MCF 10A (cell line): Measurements from ENCODE around the gene TNC. TPM values are rescaled to one million over a fixed set of nuclear protein-coding genes. Genes with fewer than 3 reads are reported as not detected.

Experiments used
- BruUV-seq: library from RNA; stranded (reverse); fragments of 400-500 nt; replicated peaks from 2 replicates; lab custom pipeline; 2021; lab: Mats Ljungman, UMichigan
- CTCF ChIA-PET: fragments of 300-600 bp; sonication (Branson Sonifier 250); formaldehyde crosslinking; extraction: SDS; loops from one replicate; lab custom pipeline; 2021; ENCODE audit warnings: antibody characterized with exemption, inconsistent platforms; lab: Yijun Ruan, JAX
- POLR2A ChIA-PET: fragments of 300-600, 350-650 bp; sonication (Branson Sonifier 250); formaldehyde crosslinking; extraction: SDS; loops from one replicate; lab custom pipeline; 2020; ENCODE audit warnings: antibody characterized with exemption, inconsistent platforms; lab: Yijun Ruan, JAX
- DNase-seq: peaks from one replicate; pipeline ENCODE4 v3.0.0-alpha.2; 2018; ENCODE audit not compliant: unreplicated experiment
- H3K27ac Mint-ChIP-seq: one replicate; pipeline ENCODE4 v1.8.0; 2022; ENCODE audit warnings: mild to moderate bottlenecking, low read depth, mixed read lengths; ENCODE audit not compliant: unreplicated experiment
- H3K27me3 Mint-ChIP-seq: one replicate; pipeline ENCODE4 v1.8.0; 2022; ENCODE audit warnings: mixed read lengths; ENCODE audit not compliant: insufficient read depth, unreplicated experiment
- H3K36me3 Mint-ChIP-seq: one replicate; pipeline ENCODE4 v1.8.0; 2022; ENCODE audit warnings: mild to moderate bottlenecking, moderate library complexity, mixed read lengths; ENCODE audit not compliant: insufficient read depth, unreplicated experiment
- H3K4me1 Mint-ChIP-seq: one replicate; pipeline ENCODE4 v1.8.0; 2022; ENCODE audit warnings: mixed read lengths; ENCODE audit not compliant: insufficient read depth, unreplicated experiment
- H3K4me3 Mint-ChIP-seq: one replicate; pipeline ENCODE4 v1.8.0; 2022; ENCODE audit warnings: mild to moderate bottlenecking, moderate library complexity, mixed read lengths; ENCODE audit not compliant: unreplicated experiment
- H3K9me3 Mint-ChIP-seq: one replicate; pipeline ENCODE4 v1.8.0; 2022; ENCODE audit warnings: mixed read lengths; ENCODE audit not compliant: unreplicated experiment
- intact Hi-C: fragments of 100-400 bp; cut with micrococcal nuclease; formaldehyde crosslinking; loops from 2 replicates; pipeline ENCODE4 v1.14.1; 2022
- total RNA-seq: library from RNA; stranded (reverse); gene quantifications from 2 replicates; pipeline ENCODE4 v1.2.3, GENCODE V29; 2022
- TF ChIP-seq, protein P1 (sequence below): fragments of 200-600 bp; IDR thresholded peaks from one replicate; pipeline ENCODE4 v1.8.0; 2022; ENCODE audit warnings: antibody characterized with exemption, mild to moderate bottlenecking; ENCODE audit not compliant: unreplicated experiment

TNC gene
- total RNA-seq, 1 experiment from 2014 or later, result 49.8 TPM

DNA sequence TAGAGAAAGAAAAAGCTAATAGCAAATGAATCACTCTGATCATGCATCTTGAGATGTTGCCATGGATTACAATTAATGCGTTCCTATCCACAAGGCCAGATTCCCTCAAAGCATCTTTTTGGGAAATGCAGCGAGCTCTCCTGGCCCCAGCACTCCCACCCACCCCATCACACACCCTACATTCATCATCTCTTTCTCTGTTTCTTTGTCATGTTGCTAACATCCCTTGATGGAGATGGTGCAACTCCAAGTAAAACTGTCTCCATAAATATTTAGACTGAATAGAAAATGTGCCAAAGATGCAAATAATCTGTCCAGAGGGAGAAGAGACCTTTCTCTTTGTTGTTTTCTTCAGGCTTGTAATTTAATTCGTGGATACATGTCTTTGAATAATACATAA, 30.8 kb upstream of the TNC start:
- Mint-ChIP-seq H3K4me1 (peaks cover 11% of the 10 kb centered on the region), H3K4me3 (no peak overlapping the region), H3K27ac (no peak overlapping the region), H3K36me3 (no peaks in the 10 kb centered on the region), H3K27me3 (no peaks in the 10 kb centered on the region), H3K9me3 (no peaks in the 10 kb centered on the region)
- POLR2A ChIA-PET, result no interaction called here
- TF ChIP-seq, protein P1, sequence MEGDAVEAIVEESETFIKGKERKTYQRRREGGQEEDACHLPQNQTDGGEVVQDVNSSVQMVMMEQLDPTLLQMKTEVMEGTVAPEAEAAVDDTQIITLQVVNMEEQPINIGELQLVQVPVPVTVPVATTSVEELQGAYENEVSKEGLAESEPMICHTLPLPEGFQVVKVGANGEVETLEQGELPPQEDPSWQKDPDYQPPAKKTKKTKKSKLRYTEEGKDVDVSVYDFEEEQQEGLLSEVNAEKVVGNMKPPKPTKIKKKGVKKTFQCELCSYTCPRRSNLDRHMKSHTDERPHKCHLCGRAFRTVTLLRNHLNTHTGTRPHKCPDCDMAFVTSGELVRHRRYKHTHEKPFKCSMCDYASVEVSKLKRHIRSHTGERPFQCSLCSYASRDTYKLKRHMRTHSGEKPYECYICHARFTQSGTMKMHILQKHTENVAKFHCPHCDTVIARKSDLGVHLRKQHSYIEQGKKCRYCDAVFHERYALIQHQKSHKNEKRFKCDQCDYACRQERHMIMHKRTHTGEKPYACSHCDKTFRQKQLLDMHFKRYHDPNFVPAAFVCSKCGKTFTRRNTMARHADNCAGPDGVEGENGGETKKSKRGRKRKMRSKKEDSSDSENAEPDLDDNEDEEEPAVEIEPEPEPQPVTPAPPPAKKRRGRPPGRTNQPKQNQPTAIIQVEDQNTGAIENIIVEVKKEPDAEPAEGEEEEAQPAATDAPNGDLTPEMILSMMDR, result no peak
- no TSS peak for BruUV-seq
- intact Hi-C loops, result no loop called here
- CTCF ChIA-PET, result interaction anchor here (0.7 kb wide), 1 partner anchor 377 kb away, joined by 3 read pairs; no protein-coding TSS in a partner anchor
- no peak for DNase-seq

DNA sequence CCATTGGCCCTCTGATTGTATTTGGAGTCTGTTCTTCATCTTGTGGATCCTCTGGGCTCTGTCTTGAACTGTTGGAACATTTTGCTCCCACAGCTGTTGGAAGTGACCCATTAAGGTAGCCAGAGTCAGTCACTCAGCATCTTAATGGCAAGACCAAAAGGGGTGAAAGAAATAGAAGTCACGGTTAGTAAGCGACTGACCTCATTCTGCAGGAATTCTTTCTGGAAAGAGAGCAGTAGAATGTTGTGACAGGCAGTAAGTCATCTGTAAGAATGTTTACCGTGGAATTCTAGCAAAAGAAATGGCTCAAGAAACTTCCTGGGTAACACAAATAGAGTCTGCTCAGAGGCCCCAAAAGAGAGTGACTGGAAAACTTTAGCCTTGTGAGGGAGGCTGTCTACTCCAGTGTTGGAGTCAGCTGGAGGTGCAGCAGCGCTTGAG, 28.6 kb upstream of the TNC start:
- H3K9me3 Mint-ChIP-seq, result no peaks in the 10 kb centered on the region
- H3K36me3 Mint-ChIP-seq, result no peaks in the 10 kb centered on the region
- POLR2A ChIA-PET, result no interaction called here
- TF ChIP-seq, protein P1, result no peak
- intact Hi-C loops, result no loop called here
- peak; percentile 33 for DNase-seq
- no peaks in the 10 kb centered on the region for H3K27me3 Mint-ChIP-seq
- no TSS peak for BruUV-seq
- H3K4me1 Mint-ChIP-seq, result peaks cover 11% of the 10 kb centered on the region
- H3K27ac Mint-ChIP-seq, result peak overlapping the region; percentile 47
- H3K4me3 Mint-ChIP-seq, result no peak overlapping the region
- CTCF ChIA-PET, result interaction anchor here (0.5 kb wide), 1 partner anchor 14 kb away, joined by 4 read pairs; no protein-coding TSS in a partner anchor

DNA sequence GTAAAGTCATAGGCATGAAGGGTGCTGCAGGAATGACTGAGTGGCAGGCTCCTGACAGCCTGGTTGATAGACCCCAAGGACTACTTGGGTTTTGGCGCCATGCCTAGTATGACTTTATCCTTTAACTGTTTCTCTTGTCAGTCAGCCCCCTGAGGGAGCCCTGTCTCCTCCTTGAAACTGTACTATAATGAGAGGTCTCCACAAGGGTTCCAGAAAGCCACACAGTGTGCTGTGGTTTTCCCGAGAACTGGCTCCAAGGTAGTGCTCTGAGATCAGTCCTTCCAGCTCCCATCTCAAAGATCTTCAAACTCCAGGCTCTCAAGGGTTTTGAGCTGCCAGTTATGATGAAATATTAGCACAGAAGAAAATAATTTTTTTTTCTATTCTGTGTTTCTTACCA, 26.7 kb upstream of the TNC start:
- TF ChIP-seq, protein P1, result no peak
- Mint-ChIP-seq H3K36me3 (no peaks in the 10 kb centered on the region), H3K27me3 (no peaks in the 10 kb centered on the region), H3K4me3 (no peak overlapping the region), H3K4me1 (peaks cover 11% of the 10 kb centered on the region), H3K9me3 (peaks cover 6% of the 10 kb centered on the region), H3K27ac (peak overlapping the region; percentile 60)
- intact Hi-C loops, result no loop called here
- DNase-seq, result no peak
- no TSS peak for BruUV-seq
- POLR2A ChIA-PET, result interaction anchor here (0.6 kb wide), 1 partner anchor 22 kb away, joined by 3 read pairs; no protein-coding TSS in a partner anchor
- CTCF ChIA-PET, result no interaction called here

DNA sequence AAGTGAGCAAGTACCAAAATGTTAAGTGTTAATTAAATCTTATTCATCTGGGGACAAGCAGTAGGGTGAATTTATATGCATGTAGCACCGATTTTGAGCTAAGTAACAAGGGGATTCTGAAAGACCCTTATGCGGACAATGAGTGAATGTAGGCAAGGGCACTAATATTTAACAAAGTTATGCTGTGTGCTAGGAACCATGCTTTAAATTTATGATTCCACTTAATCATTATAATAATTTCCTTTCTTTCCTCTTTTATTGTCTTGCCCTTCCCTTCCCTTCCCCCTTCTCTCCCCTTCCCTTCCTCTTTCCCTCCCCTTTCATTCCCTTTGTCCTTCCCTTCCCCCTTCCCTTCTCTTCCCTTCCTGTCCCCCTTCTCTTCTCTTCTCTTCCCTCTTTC, 25.7 kb upstream of the TNC start:
- DNase-seq, result no peak
- intact Hi-C loops, result no loop called here
- Mint-ChIP-seq H3K27ac (no peak overlapping the region), H3K9me3 (peaks cover 6% of the 10 kb centered on the region), H3K27me3 (no peaks in the 10 kb centered on the region), H3K36me3 (no peaks in the 10 kb centered on the region), H3K4me3 (no peak overlapping the region), H3K4me1 (peaks cover 11% of the 10 kb centered on the region)
- CTCF ChIA-PET, result interaction anchor here (0.7 kb wide), 2 partner anchors 133 to 1321 kb away, joined by 3 read pairs; no protein-coding TSS in a partner anchor
- no TSS peak for BruUV-seq
- TF ChIP-seq, protein P1, result no peak
- POLR2A ChIA-PET, result interaction anchor here (1.0 kb wide), 1 partner anchor 9 kb away, joined by 3 read pairs; no protein-coding TSS in a partner anchor
